Measurements from ENCODE around the gene ACSM6. TPM values are rescaled to one million over a fixed set of nuclear protein-coding genes. Genes with fewer than 3 reads are reported as not detected.

Gene ACSM6
- total RNA-seq, 2 donors from 2014 or later = not detected

DNA sequence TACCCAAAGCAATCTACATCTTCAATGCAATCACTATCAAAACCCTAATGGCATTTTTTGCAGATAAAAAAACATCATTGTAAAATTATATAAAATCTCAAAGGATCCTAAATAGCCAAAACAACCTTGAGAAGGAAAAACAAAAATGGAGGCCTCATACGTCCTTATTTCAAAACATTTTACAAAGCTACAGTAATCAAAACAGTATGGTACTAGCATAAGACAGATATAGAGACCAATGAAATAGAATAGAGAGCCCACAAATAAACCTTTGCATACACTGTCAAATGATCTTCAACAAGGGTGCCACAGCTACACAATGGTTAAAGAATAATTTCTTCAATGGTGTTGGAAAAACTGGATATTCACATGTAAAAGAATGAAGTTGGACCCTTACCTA lies 62.2 kb downstream of the ACSM6 start:
- H3K27ac ChIP-seq = no peak overlapping the region
- no peaks in the 10 kb centered on the region for H3K27me3 ChIP-seq (replicated peaks; ENCODE audit: insufficient read depth)
- peaks cover 10 to 41% of the 10 kb centered on the region in 2 donors for H3K4me1 ChIP-seq (ENCODE audit: control insufficient read depth in 1 of 2, low read depth in 2 of 2)
- no peaks in the 10 kb centered on the region for H3K9me3 ChIP-seq
- ATAC-seq (ENCODE audit: insufficient number of reproducible peaks, low FRiP score, low read depth) (no peak), DNase-seq (ENCODE audit: low spot score) (no peak)
- no peak overlapping the region for H3K4me3 ChIP-seq
- H3K36me3 ChIP-seq = peaks cover 5% of the 10 kb centered on the region
- TF ChIP-seq CTCF (IDR thresholded peaks at IDR 0.05) = no peak

DNA sequence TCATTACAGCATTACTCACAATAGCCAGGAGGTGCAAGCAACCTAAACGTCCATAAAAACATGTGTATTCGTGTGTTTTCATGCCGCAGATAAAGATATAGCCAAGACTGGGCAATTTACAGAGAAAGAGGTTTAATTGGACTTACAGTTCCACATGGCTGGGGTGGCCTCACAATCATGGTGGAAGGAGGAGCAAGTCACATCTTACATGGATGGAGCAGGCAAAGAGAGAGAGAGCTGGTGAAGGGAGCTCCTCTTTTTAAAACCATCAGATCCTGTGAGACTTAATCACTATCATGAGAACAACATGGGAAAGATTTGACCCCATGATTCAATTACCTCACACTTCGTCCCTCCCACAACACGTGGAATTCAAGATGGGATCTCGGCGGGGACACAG lies 63.8 kb downstream of the ACSM6 start:
- Histone ChIP-seq H3K36me3 (peaks cover 8% of the 10 kb centered on the region), H3K4me3 (no peak overlapping the region), H3K27me3 (replicated peaks; ENCODE audit: insufficient read depth) (no peaks in the 10 kb centered on the region), H3K4me1 (ENCODE audit: control insufficient read depth in 1 of 2, low read depth in 2 of 2) (peaks cover 14 to 40% of the 10 kb centered on the region in 2 donors), H3K9me3 (no peaks in the 10 kb centered on the region), H3K27ac (no peak overlapping the region)
- DNase-seq (ENCODE audit: low spot score) (no peak), ATAC-seq (ENCODE audit: insufficient number of reproducible peaks, low FRiP score, low read depth) (no peak)
- no peak for TF ChIP-seq CTCF (IDR thresholded peaks at IDR 0.05)

GRCh38 chr10:95260397-95260881 lies 66.4 kb downstream of the ACSM6 start:
- no peak for DNase-seq (ENCODE audit: low spot score)
- H3K36me3 ChIP-seq = peaks cover 21% of the 10 kb centered on the region
- H3K4me3 ChIP-seq = no peak overlapping the region
- peak overlapping the region; percentile 75 to 89 for H3K27ac ChIP-seq
- H3K9me3 ChIP-seq = no peaks in the 10 kb centered on the region
- no peaks in the 10 kb centered on the region for H3K27me3 ChIP-seq (replicated peaks; ENCODE audit: insufficient read depth)
- H3K4me1 ChIP-seq (ENCODE audit: control insufficient read depth in 1 of 2, low read depth in 2 of 2) = peaks cover 14 to 50% of the 10 kb centered on the region in 2 donors
- no peak for TF ChIP-seq CTCF (IDR thresholded peaks at IDR 0.05)
- peak; percentile 81 for ATAC-seq (ENCODE audit: insufficient number of reproducible peaks, low FRiP score, low read depth)

- DNase-seq (ENCODE audit: low spot score) (no peak), ATAC-seq (ENCODE audit: insufficient number of reproducible peaks, low FRiP score, low read depth) (no peak)
- Histone ChIP-seq H3K4me3 (peak overlapping the region; percentile 45), H3K4me1 (ENCODE audit: control insufficient read depth in 1 of 2, low read depth in 2 of 2) (peaks cover 14 to 55% of the 10 kb centered on the region in 2 donors), H3K9me3 (no peaks in the 10 kb centered on the region), H3K36me3 (peaks cover 21% of the 10 kb centered on the region), H3K27me3 (replicated peaks; ENCODE audit: insufficient read depth) (no peaks in the 10 kb centered on the region), H3K27ac (peak overlapping the region; percentile 75 to 89)
- TF ChIP-seq CTCF (IDR thresholded peaks at IDR 0.05) = no peak
Measured at GRCh38 chr10:95260909-95261552, 67.0 kb downstream of the ACSM6 start.

GRCh38 chr10:95261926-95262325 lies 67.9 kb downstream of the ACSM6 start:
- Histone ChIP-seq H3K4me1 (ENCODE audit: control insufficient read depth in 1 of 2, low read depth in 2 of 2) (peaks cover 19 to 64% of the 10 kb centered on the region in 2 donors), H3K27me3 (replicated peaks; ENCODE audit: insufficient read depth) (no peaks in the 10 kb centered on the region), H3K9me3 (no peaks in the 10 kb centered on the region), H3K36me3 (peaks cover 21% of the 10 kb centered on the region), H3K4me3 (no peak overlapping the region), H3K27ac (peak overlapping the region; percentile 75 to 89)
- no peak for ATAC-seq (ENCODE audit: insufficient number of reproducible peaks, low FRiP score, low read depth)
- DNase-seq (ENCODE audit: low spot score) = no peak
- TF ChIP-seq CTCF (IDR thresholded peaks at IDR 0.05) = no peak
